Esophagus muscularis mucosa (tissue), 4 donors: ENCODE data around the gene CNTN2. TPM values are rescaled to one million over a fixed set of nuclear protein-coding genes. Genes with fewer than 3 reads are reported as not detected.

Source experiments
- DNase-seq: peaks from one replicate; pipeline ENCODE4 v3.0.0-alpha.2; 2017; ENCODE audit errors: extremely low spot score
- H3K27ac ChIP-seq, 4 donors: fragments of 200-600 bp; sonication (generic); replicated peaks in 1 of 4; 1 replicate in 3 of 4; 2 replicates in 1 of 4; pipeline ENCODE4 v1.5.1; 2016 to 2019; ENCODE audit warnings: mild to moderate bottlenecking in 1 of 4
- H3K27me3 ChIP-seq, 4 donors: fragments of 200-600 bp; sonication (generic); one replicate each; pipeline versions ENCODE4 v1.5.1 to v1.6.0; 2016 to 2019
- H3K36me3 ChIP-seq, 4 donors: fragments of 200-600 bp; sonication (generic); one replicate each; pipeline ENCODE4 v1.5.1; 2016 to 2019
- H3K4me1 ChIP-seq, 4 donors: fragments of 200-600 bp; sonication (generic); one replicate each; pipeline ENCODE4 v1.5.1; 2016 to 2019
- H3K4me3 ChIP-seq, 4 donors: fragments of 200-600 bp; sonication (generic); 1 replicate in 2 of 4; 2 replicates in 2 of 4; pipeline ENCODE4 v1.5.1; 2016 to 2019; ENCODE audit warnings: mild to moderate bottlenecking in 4 of 4, moderate library complexity in 1 of 4
- H3K9me3 ChIP-seq, 4 donors: fragments of 200-600 bp; sonication (generic); 1 replicate in 3 of 4; 2 replicates in 1 of 4; pipeline ENCODE4 v1.5.1; 2016 to 2019
- CTCF ChIP-seq, 3 experiments: fragments of 200-600 bp in 2 of 3; fragments of 450-650 bp in 1 of 3; sonication (generic) in 2 of 3; IDR thresholded peaks; one replicate each; pipeline ENCODE4 v1.5.1; 2017 to 2019; ENCODE audit warnings: antibody characterized with exemption in 3 of 3, mild to moderate bottlenecking in 2 of 3, moderate library complexity in 1 of 3
- EP300 ChIP-seq: sonication (generic); formaldehyde crosslinking; IDR thresholded peaks from one replicate; pipeline ENCODE4 v1.6.1; 2017; ENCODE audit warnings: antibody characterized with exemption
- POLR2A ChIP-seq: fragments of 450-650 bp; IDR thresholded peaks from one replicate; pipeline ENCODE4 v1.6.1; 2017; ENCODE audit warnings: antibody characterized with exemption, moderate library complexity, mild to moderate bottlenecking, low read depth
- POLR2AphosphoS5 ChIP-seq, 2 donors: sonication (generic); formaldehyde crosslinking; IDR thresholded peaks; one replicate each; pipeline ENCODE4 v1.6.1; 2017; ENCODE audit warnings: antibody characterized with exemption in 2 of 2
- WGBS: methylation state at CpG from one replicate; pipeline ENCODE4 v1.1.5; 2018; 5-methylcytosine and 5-hydroxymethylcytosine counted together
- intact Hi-C: fragments of 100-400 bp; cut with DNase I; formaldehyde crosslinking; loops from one replicate; pipeline ENCODE4 v1.15.1; 2023
- total RNA-seq, 4 donors: library from RNA; depleted of rRNA; stranded (reverse); fragments of >200 nt; gene quantifications; one replicate each; pipeline versions ENCODE4 v1.1.0 to v1.2.1, GENCODE V29; 2016

The CNTN2 gene
- total RNA-seq, 4 donors from 2014 or later = 1.9 to 6.2 (median 2.9) TPM

DNA sequence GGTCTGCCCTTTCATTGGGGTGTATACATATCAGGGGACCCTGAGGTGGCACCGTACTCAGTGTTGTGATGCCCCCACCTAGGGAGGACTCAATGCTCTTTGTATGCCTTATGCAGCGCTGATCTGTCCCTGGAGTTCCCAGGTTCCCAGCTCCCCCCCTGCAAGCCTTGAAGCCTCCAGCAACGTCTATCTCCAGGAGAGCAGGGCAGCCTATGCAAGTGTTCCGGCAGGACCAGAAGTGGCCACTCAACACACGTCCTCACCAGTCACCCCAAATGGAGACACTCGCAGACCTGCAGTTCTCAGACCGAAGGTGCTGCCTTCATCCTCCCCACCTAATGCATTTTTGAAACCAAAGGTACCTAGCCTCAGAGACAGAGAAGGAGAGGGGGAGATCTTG is 25.2 kb upstream of the CNTN2 start:
- Histone ChIP-seq H3K4me1 (peaks cover 7 to 19% (median 14%) of the 10 kb centered on the region in 4 donors), H3K27ac (no peak overlapping the region), H3K9me3 (no peaks in the 10 kb centered on the region), H3K27me3 (no peaks in the 10 kb centered on the region), H3K4me3 (no peak overlapping the region), H3K36me3 (peaks cover 0 to 44% (median 22%) of the 10 kb centered on the region in 4 donors)
- no peak for TF ChIP-seq POLR2A
- no peak for TF ChIP-seq CTCF (IDR thresholded peaks at IDR 0.05)
- intact Hi-C loops = no loop called here
- WGBS = 83% methylated on average over 6 of the region's 7 CpGs
- no peak for DNase-seq

DNA sequence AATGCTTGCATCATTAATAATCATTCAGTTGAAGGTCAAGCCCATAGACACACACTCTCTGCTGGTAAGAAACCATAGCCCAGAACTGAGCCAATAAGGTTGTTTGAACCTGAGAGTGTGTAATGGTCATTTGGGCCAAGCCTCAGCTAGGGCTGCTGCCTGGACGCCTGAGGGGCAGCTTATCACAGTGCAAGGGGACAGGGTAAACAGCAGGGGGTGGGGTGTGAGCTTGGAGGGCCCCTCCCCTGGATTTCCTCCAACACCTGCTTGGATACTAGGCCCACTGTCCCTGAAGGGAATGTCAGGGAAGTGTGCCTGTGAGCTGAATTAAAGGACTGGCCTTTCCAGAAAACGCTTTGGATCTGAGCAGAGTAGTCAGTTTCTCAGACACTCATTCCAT is 24.6 kb upstream of the CNTN2 start:
- no peak overlapping the region for H3K4me3 ChIP-seq
- H3K4me1 ChIP-seq = peaks cover 7 to 15% (median 11%) of the 10 kb centered on the region in 4 donors
- no peak for DNase-seq
- intact Hi-C loops = no loop called here
- no peaks in the 10 kb centered on the region for H3K27me3 ChIP-seq
- WGBS = 80% methylated on average over 1 of the region's 2 CpGs
- no peak overlapping the region for H3K27ac ChIP-seq
- no peaks in the 10 kb centered on the region for H3K9me3 ChIP-seq
- TF ChIP-seq POLR2A = no peak
- TF ChIP-seq EP300 = no peak
- TF ChIP-seq CTCF (IDR thresholded peaks at IDR 0.05) = no peak
- TF ChIP-seq POLR2AphosphoS5 (IDR thresholded peaks at IDR 0.05) = no peak
- peaks cover 0 to 44% (median 22%) of the 10 kb centered on the region in 4 donors for H3K36me3 ChIP-seq

- Histone ChIP-seq H3K4me3 (no peak overlapping the region), H3K36me3 (peaks cover 0 to 44% (median 21%) of the 10 kb centered on the region in 4 donors), H3K27me3 (no peaks in the 10 kb centered on the region), H3K9me3 (no peaks in the 10 kb centered on the region), H3K27ac (no peak overlapping the region), H3K4me1 (no peaks in the 10 kb centered on the region)
- intact Hi-C loops = no loop called here
- TF ChIP-seq POLR2AphosphoS5 (IDR thresholded peaks at IDR 0.05) = no peak
- no peak for TF ChIP-seq CTCF (IDR thresholded peaks at IDR 0.05)
- no peak for TF ChIP-seq POLR2A
- TF ChIP-seq EP300 = no peak
- no peak for DNase-seq
- WGBS = 100% methylated on average over 2 of the region's 9 CpGs
Measured at GRCh38 chr1:205020466-205020865, 22.5 kb upstream of the CNTN2 start.

DNA sequence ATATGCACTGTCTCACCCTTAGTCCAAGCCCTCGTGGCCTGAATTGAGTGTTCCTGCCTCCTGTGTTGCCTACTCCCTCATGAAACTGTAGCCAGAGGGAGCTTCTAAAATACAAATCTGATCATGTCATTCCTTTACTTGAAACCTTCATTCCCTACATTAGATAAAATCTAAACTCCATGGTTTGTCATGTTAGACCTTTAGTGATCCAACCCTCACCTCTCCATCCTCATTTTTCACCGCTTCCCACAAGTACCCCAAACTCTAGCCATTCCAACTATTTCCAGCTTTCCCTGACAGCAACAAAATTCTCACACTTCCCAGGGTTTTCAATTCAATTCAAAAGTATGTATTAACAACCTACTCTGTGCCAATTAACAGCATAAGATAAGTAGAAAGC is 18.3 kb upstream of the CNTN2 start:
- intact Hi-C loops = no loop called here
- Histone ChIP-seq H3K4me1 (no peaks in the 10 kb centered on the region), H3K36me3 (peaks cover 0 to 5% (median 1%) of the 10 kb centered on the region in 4 donors), H3K27me3 (peaks cover 0 to 13% (median 0%) of the 10 kb centered on the region in 4 donors), H3K27ac (no peak overlapping the region), H3K9me3 (no peaks in the 10 kb centered on the region), H3K4me3 (no peak overlapping the region)
- TF ChIP-seq POLR2A = no peak
- TF ChIP-seq POLR2AphosphoS5 (IDR thresholded peaks at IDR 0.05) = no peak
- no peak for TF ChIP-seq CTCF (IDR thresholded peaks at IDR 0.05)
- TF ChIP-seq EP300 = no peak
- no peak for DNase-seq
- WGBS = 86% methylated on average over 2 of the region's 2 CpGs

DNA sequence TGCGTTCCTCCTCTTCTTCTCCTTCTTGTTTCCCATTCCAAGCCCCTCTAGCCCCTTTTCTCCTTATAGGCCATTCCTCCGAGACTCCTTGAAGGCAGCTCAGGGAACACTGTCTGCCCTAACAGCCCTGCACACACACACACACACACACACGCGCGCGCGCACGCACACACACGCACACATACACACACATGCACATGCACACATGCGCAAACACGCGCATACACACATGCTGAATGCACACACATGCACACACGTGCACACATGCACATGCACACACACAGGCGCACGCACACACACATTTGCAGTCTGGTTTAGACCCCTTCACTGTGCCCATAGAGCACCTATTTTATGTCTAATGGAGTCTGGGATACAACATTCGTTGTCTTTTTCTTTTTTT is 17.8 kb upstream of the CNTN2 start:
- Histone ChIP-seq H3K27ac (no peak overlapping the region), H3K4me1 (no peaks in the 10 kb centered on the region), H3K36me3 (no peaks in the 10 kb centered on the region), H3K27me3 (peaks cover 0 to 19% (median 0%) of the 10 kb centered on the region in 4 donors), H3K4me3 (no peak overlapping the region), H3K9me3 (no peaks in the 10 kb centered on the region)
- no peak for TF ChIP-seq POLR2AphosphoS5 (IDR thresholded peaks at IDR 0.05)
- no peak for TF ChIP-seq POLR2A
- no peak for TF ChIP-seq EP300
- TF ChIP-seq CTCF (IDR thresholded peaks at IDR 0.05) = no peak
- intact Hi-C loops = no loop called here
- 82% methylated on average over 16 of the region's 16 CpGs for WGBS
- DNase-seq = no peak
